Fibroblast of lung (primary cell): ENCODE results near the gene GPRC6A. TPM values are rescaled to one million over a fixed set of nuclear protein-coding genes. Genes with fewer than 3 reads are reported as not detected.

ENCODE experiments used
- DNase-seq, 2 donors: peaks; one replicate each; pipeline versions ENCODE4 v3.0.0 to v3.0.0-alpha.2; 2010; ENCODE audit warnings: low read depth in 2 of 2
- H2AFZ ChIP-seq: 2 replicates; pipeline ENCODE4 v1.5.1; 2012; ENCODE audit warnings: low read length, control low read depth, inconsistent platforms
- H3K27ac ChIP-seq: 2 replicates; pipeline ENCODE4 v1.5.1; 2011; ENCODE audit warnings: low read length, control low read depth; ENCODE audit not compliant: insufficient read depth
- H3K27me3 ChIP-seq: 2 replicates; pipeline ENCODE4 v1.5.1; 2011; ENCODE audit warnings: mild to moderate bottlenecking, low read length; ENCODE audit not compliant: control insufficient read depth, insufficient read depth
- H3K36me3 ChIP-seq: 2 replicates; pipeline ENCODE4 v1.5.1; 2011; ENCODE audit warnings: low read length; ENCODE audit not compliant: control insufficient read depth, insufficient read depth
- H3K4me1 ChIP-seq: 2 replicates; pipeline ENCODE4 v1.5.1; 2011; ENCODE audit warnings: low read length; ENCODE audit not compliant: control insufficient read depth, insufficient read depth; ENCODE audit errors: extremely low read depth
- H3K4me2 ChIP-seq: 2 replicates; pipeline ENCODE4 v1.5.1; 2011; ENCODE audit warnings: low read length, control low read depth; ENCODE audit not compliant: insufficient read depth; ENCODE audit errors: extremely low read depth
- H3K4me3 ChIP-seq, 4 experiments: fragments of 200-600 bp in 1 of 4; sonication (generic) in 1 of 4; replicated peaks in 1 of 4; 2 replicates each; pipeline ENCODE4 v1.5.1; 2011 to 2016; ENCODE audit warnings: low read length in 4 of 4, low read depth in 3 of 4, mild to moderate bottlenecking in 3 of 4, control low read depth in 2 of 4, inconsistent platforms in 1 of 4, mixed read lengths in 1 of 4; ENCODE audit not compliant: insufficient read depth in 1 of 4; ENCODE audit errors: control extremely low read depth in 1 of 4
- H3K79me2 ChIP-seq: 2 replicates; pipeline ENCODE4 v1.5.1; 2012; ENCODE audit warnings: mild to moderate bottlenecking, low read length, inconsistent platforms; ENCODE audit not compliant: control insufficient read depth, insufficient read depth
- H3K9ac ChIP-seq: 2 replicates; pipeline ENCODE4 v1.5.1; 2011; ENCODE audit warnings: mild to moderate bottlenecking, low read length, control low read depth; ENCODE audit not compliant: insufficient read depth
- H3K9me3 ChIP-seq: 2 replicates; pipeline ENCODE4 v1.5.1; 2012; ENCODE audit warnings: low read depth, low read length; ENCODE audit not compliant: control insufficient read depth, insufficient read depth
- H4K20me1 ChIP-seq: 2 replicates; pipeline ENCODE4 v1.5.1; 2011; ENCODE audit warnings: low read length; ENCODE audit not compliant: control insufficient read depth, insufficient read depth; ENCODE audit errors: extremely low read depth
- EZH2 ChIP-seq: IDR thresholded peaks from 2 replicates; pipeline ENCODE4 v1.5.1; 2012; ENCODE audit warnings: low read length, control low read depth, mild to moderate bottlenecking; ENCODE audit errors: missing control alignments
- polyA plus RNA-seq, 2 donors: library from polyadenylated mRNA; depleted of rRNA in 1 of 2; stranded (reverse) in 1 of 2; unstranded in 1 of 2; fragments of >200 nt; gene quantifications; 2 replicates each; pipeline ENCODE4 v1.2.1, GENCODE V29; 2011 to 2012; ENCODE audit warnings: missing spikeins in 1 of 2
- total RNA-seq: library from RNA; depleted of rRNA; stranded (reverse); fragments of >200 nt; gene quantifications from 2 replicates; pipeline ENCODE4 v1.2.1, GENCODE V29; 2014
- TF ChIP-seq, protein P1 (sequence below), 2 donors: IDR thresholded peaks in 1 of 2; conservative IDR thresholded peaks in 1 of 2; 1 replicate in 1 of 2; 2 replicates in 1 of 2; pipeline ENCODE4 v1.5.1; 2011 to 2012; ENCODE audit warnings: low read length in 2 of 2, control low read depth in 1 of 2, inconsistent platforms in 1 of 2, low read depth in 1 of 2, mild to moderate bottlenecking in 1 of 2

Gene GPRC6A
- total and polyA plus RNA-seq, 2 donors (not counting 1 experiment from before 2014, with no cell fraction given) = not detected

DNA sequence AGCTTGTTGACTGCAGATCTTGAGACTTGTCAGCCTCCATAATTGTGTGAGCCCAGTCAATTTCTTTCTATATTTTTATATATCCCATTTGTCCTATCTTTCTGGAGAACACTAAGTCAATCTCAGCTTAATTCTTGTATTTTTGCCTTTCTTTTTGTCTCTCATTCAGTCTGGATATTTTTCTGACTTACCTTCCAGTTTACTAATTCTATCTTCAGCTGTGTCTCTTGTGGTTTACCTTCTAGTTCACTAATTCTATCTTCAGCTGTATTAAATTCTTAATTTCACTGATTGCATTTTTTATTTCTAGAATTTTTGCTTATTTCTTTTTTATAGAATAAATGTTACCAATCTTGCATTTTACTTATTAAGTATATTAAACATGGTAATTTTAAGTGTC is 30.4 kb upstream of the GPRC6A start:
- H2AFZ ChIP-seq = no peak overlapping the region
- no peak overlapping the region for H3K4me3 ChIP-seq

DNA sequence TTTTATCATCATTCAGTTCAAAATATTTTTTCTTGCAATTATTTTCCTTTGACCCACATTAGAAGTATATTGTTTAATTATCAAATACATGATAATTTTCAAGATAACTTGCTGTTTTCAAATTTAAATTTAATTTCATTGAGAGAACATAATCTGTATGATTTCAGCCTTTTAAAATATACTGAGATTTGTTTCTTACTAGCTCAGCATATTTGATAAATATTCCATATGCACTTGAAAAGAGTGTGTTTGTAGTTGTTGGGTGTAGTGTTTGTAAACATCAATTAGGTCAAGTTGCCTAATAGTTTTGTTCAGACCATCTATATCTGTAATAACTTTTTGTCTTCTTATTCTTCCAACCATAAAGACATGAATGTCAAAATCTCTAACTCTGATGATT is 29.2 kb upstream of the GPRC6A start:
- Histone ChIP-seq H3K36me3 (no peaks in the 10 kb centered on the region), H3K4me2 (no peak overlapping the region), H3K9me3 (no peaks in the 10 kb centered on the region), H3K27me3 (no peaks in the 10 kb centered on the region), H3K4me3 (no peak overlapping the region), H3K9ac (no peak overlapping the region), H3K79me2 (no peaks in the 10 kb centered on the region), H2AFZ (no peak overlapping the region), H3K4me1 (no peaks in the 10 kb centered on the region), H3K27ac (no peak overlapping the region), H4K20me1 (no peaks in the 10 kb centered on the region)
- DNase-seq = no peak
- TF ChIP-seq, protein P1, sequence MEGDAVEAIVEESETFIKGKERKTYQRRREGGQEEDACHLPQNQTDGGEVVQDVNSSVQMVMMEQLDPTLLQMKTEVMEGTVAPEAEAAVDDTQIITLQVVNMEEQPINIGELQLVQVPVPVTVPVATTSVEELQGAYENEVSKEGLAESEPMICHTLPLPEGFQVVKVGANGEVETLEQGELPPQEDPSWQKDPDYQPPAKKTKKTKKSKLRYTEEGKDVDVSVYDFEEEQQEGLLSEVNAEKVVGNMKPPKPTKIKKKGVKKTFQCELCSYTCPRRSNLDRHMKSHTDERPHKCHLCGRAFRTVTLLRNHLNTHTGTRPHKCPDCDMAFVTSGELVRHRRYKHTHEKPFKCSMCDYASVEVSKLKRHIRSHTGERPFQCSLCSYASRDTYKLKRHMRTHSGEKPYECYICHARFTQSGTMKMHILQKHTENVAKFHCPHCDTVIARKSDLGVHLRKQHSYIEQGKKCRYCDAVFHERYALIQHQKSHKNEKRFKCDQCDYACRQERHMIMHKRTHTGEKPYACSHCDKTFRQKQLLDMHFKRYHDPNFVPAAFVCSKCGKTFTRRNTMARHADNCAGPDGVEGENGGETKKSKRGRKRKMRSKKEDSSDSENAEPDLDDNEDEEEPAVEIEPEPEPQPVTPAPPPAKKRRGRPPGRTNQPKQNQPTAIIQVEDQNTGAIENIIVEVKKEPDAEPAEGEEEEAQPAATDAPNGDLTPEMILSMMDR (conservative IDR thresholded peaks at IDR 0.05 in 1 of 2, IDR thresholded peaks at IDR 0.05 in 1 of 2; ENCODE audit: low read depth in 1 of 2, low read length in 2 of 2) = no peak
- TF ChIP-seq EZH2 = no peak

More for the DNA sequence above, 30.4 kb upstream of the GPRC6A start:
- Histone ChIP-seq H3K9ac (no peak overlapping the region), H3K27ac (no peak overlapping the region), H3K79me2 (no peaks in the 10 kb centered on the region), H3K9me3 (no peaks in the 10 kb centered on the region), H4K20me1 (no peaks in the 10 kb centered on the region), H3K4me2 (no peak overlapping the region), H3K36me3 (no peaks in the 10 kb centered on the region), H3K4me1 (no peaks in the 10 kb centered on the region), H3K27me3 (no peaks in the 10 kb centered on the region)
- DNase-seq = no peak
- TF ChIP-seq EZH2 = no peak

GRCh38 chr6:116847227-116847626 is 18.3 kb upstream of the GPRC6A start:
- H3K27ac ChIP-seq = no peak overlapping the region
- DNase-seq = peak; percentile 24 to 68

More at GRCh38 chr6:116847227-116847626, 18.3 kb upstream of the GPRC6A start:
- no peak overlapping the region for H2AFZ ChIP-seq
- H3K4me3 ChIP-seq = no peak overlapping the region
- no peak overlapping the region for H3K9ac ChIP-seq
- no peaks in the 10 kb centered on the region for H3K36me3 ChIP-seq
- H3K4me2 ChIP-seq = no peak overlapping the region
- H3K79me2 ChIP-seq = no peaks in the 10 kb centered on the region
- no peaks in the 10 kb centered on the region for H4K20me1 ChIP-seq
- no peak for TF ChIP-seq EZH2
- TF ChIP-seq, protein P1 (conservative IDR thresholded peaks at IDR 0.05 in 1 of 2, IDR thresholded peaks at IDR 0.05 in 1 of 2; ENCODE audit: low read depth in 1 of 2, low read length in 2 of 2) = no peak
- H3K4me1 ChIP-seq = no peaks in the 10 kb centered on the region
- H3K9me3 ChIP-seq = no peaks in the 10 kb centered on the region
- no peaks in the 10 kb centered on the region for H3K27me3 ChIP-seq
